Body of pancreas (tissue), 4 donors: ENCODE data around the gene SMARCA4.

Experiments used
- CTCF ChIP-seq, 7 experiments: fragments of 450-650 bp in 4 of 7; fragments of 200-600 bp in 3 of 7; sonication (generic) in 3 of 7; IDR thresholded peaks; one replicate each; pipeline ENCODE4 v1.5.1; 2016 to 2019; ENCODE audit warnings: antibody characterized with exemption in 7 of 7
- POLR2A ChIP-seq, 3 donors: fragments of 450-650 bp; IDR thresholded peaks; one replicate each; pipeline ENCODE4 v1.6.1; 2016; ENCODE audit warnings: antibody characterized with exemption in 3 of 3, mild to moderate bottlenecking in 2 of 3

GRCh38 chr19:11063434-11063833 lies 102.6 kb downstream of the SMARCA4 start:
- no peak for TF ChIP-seq POLR2A (IDR thresholded peaks at IDR 0.05)
- TF ChIP-seq CTCF (IDR thresholded peaks at IDR 0.05): no peak
